SW 1271 (cell line): ENCODE data around the gene PLSCR2.
"Not testable (repeated sequence)": the region's sequence is repeated elsewhere in the genome, so short reads cannot be mapped to it uniquely, and the experiment has no call there.

Experiments used
- DNase-seq, 2 experiments: peaks; one replicate each; lab custom pipeline; 2025; lab: John Stamatoyannopoulos, UW

PLSCR2 gene

GRCh38 chr3:146416366-146416765 is 53.0 kb downstream of the PLSCR2 start:
- no peak for DNase-seq

GRCh38 chr3:146414010-146414409 is 55.4 kb downstream of the PLSCR2 start:
- no peak for DNase-seq

- DNase-seq: not testable (repeated sequence)
Measured at GRCh38 chr3:146412711-146413110, 56.6 kb downstream of the PLSCR2 start.

DNA sequence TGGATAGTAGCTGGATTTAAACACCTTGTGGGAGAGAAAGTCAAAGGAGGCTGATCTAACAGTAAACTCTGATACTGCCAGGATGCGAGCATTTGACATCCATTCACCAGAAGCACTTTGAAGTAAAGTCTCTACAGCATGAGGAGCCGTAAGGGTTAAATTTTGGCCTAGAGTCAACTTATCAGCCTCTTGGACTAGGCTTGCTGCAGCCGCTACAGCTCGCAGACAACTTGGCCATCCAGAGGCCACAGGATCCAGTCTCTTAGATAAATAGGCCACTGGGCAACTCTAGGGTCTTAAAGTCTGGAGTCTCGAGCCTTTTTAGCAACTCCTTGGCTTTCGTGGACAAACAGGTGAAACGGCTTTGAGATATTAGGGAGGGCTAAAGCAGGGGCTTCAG is 61.4 kb downstream of the PLSCR2 start:
- no peak for DNase-seq

DNA sequence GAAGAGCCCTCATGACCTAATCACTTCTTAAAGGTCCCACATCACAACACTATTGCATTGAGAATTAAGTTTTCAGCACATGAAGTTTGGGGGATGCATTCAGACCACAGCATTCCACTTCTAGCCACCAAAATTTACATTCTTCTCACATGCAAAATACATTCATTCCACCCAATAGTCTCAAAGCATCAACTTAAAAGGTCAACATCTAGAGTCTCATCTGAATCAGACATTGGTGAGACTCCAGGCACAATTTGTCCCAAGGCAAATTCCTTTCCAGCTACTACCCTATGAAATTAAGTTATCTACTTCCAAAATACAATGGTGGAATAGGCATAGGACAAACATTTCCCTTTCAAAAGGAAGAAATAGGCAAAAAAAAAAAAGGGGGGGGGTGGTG is 64.9 kb downstream of the PLSCR2 start:
- DNase-seq: no peak

GRCh38 chr3:146403792-146404191 is 65.6 kb downstream of the PLSCR2 start:
- no peak for DNase-seq

DNA sequence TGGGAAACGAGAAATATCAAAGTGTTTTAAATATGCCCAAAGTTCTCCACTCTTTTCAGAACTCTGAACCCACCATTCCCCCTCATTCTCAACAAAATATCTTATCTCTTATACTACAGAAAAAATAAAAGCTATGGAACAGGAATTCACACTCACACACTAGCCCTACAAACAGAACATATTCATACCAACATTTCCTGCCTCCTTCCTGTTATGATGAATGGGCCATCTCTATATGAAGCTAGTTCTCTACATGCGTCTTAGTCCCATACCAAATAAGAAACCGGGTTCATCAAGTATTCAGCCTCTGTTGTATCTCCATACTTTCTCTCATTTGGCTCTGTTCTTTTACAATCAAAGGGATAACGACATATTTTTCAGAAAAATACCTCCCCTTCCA is 72.6 kb downstream of the PLSCR2 start:
- DNase-seq: no peak

DNA sequence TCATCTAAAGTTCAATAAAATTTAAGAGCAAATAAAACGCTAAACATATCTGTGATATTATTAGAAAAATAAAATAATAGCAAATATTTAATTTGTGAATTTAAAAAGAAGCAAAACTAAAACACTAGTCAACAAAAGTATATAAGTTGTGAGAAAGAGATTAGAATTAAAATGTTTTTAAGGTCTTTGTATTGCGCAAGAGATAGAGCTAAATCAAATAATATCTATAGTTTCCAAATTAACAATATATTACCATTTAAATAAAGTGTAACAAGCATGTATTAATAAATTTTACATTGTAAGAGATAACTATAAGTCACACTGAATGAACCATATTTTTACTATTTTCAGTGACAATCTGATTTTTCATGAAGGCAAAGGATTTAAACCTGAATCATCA is 74.2 kb downstream of the PLSCR2 start:
- DNase-seq: no peak

- no peak for DNase-seq
Measured at GRCh38 chr3:146390957-146391356, 78.4 kb downstream of the PLSCR2 start.

DNA sequence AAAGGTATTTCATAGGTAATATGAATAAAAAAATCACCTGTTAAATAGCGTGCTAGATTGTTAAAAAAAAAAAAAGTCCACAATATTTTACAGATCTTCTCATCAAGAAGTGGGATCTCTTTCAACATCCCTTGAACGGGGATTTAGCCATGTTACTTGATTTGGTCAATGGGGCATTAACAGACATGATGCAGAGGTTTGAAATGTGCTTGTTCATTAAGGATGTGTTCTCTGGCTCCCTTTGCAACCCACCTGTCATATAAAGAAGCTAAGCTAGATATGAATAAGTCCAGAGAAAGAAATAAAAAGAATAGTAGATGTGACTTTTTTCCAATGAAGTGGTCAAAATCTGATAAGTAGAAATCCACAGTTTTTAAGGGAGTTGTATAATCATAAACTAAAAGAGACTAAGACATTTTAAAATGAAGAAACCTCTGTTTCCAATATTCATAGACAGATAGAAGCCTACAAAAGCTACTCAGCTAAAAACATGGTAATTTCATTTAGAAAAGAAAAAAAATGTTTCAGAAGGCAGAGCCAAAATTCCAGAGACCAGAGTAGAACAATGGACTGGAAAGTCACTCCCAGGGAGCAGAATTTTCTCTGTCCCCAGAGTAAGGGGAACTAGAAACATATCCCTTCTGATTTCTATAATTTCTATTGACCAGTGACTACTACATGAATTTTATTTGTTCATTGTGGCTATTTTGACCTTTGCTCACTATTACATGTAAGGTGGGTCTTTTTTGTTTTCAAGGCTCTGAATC is 79.2 kb downstream of the PLSCR2 start:
- DNase-seq: no peak

DNA sequence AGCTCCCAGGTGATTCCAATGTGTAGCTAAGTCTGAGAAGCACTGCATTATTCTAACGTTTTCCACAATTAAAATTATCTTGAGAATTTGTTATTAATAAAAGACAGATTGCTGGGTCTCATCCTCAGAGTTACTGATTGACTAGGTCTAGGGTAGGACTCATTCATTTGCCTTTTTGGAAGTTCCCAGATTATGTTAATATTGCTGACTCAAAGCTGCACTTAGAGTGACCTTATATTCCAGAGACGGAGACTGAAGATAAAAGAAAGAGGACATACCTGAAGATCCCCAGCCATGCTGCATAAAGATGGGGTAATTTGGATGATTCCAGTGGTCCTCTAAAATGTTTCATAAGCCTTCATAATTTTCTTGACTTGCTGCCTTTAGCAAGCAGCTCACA is 81.8 kb downstream of the PLSCR2 start:
- no peak for DNase-seq

DNA sequence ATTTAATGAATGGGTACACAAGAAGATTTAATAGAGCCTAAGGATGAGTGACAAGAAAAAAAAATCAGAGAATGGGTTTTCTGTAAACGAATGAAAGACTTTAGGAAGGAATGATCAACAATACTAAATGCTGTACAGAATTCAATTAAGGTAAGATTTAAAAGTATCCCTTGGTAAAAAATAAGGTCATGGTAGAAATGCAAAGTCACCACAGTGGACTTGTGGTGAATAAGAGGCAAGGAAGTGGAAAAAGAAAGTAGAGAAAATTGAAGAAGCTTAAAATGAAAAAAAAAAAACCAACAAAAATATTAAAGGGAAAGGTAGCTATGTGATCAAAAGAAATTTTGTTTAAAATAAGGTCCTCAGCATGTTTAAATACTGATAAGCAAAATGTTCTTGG is 82.4 kb downstream of the PLSCR2 start:
- DNase-seq: no peak

DNA sequence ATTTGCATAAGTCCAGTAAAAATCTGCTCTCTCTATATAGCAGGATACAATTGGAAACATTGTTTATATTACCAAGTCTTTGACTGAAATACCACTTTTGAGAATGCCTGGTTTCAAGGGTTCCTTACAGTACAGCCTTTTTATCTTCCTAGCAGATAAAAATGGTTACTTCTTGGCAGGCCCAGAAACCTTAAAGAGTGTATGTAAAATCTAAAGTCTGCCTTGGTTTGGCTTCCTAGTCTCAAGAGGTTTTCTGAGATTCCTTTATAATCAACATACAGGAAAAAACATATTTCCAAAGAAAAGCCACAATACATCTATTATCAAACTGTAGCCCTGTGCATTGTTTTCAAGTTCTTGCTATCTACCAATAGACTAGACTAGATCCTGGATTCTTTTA is 84.6 kb downstream of the PLSCR2 start:
- no peak for DNase-seq
